Kidney (tissue), 14 donors: ENCODE measurements around the gene USP9X. TPM values are rescaled to one million over a fixed set of nuclear protein-coding genes. Genes with fewer than 3 reads are reported as not detected.

Experiments used
- DNase-seq, 5 donors: peaks; one replicate each; pipeline ENCODE4 v3.0.0-alpha.2; 2013 to 2020
- FAIRE-seq: peaks from 2 replicates; lab custom pipeline; 2012; peaks lifted over from hg19 to GRCh38; lab: Jason Lieb, UNC
- H3K27ac ChIP-seq, 2 donors: one replicate each; pipeline ENCODE4 v1.7.0; 2013; ENCODE audit warnings: low read depth in 2 of 2, low read length in 2 of 2, inconsistent platforms in 1 of 2
- H3K27me3 ChIP-seq: one replicate; pipeline ENCODE4 v1.7.1; 2013; ENCODE audit warnings: low read length, inconsistent platforms; ENCODE audit not compliant: control insufficient read depth, insufficient read depth
- H3K36me3 ChIP-seq, 3 donors: one replicate each; pipeline versions ENCODE4 v1.7.0 to v1.7.1; 2013; ENCODE audit warnings: low read length in 3 of 3, control low read depth in 1 of 3, inconsistent platforms in 1 of 3; ENCODE audit not compliant: insufficient read depth in 3 of 3, control insufficient read depth in 2 of 3
- H3K4me1 ChIP-seq, 3 donors: one replicate each; pipeline versions ENCODE4 v1.7.0 to v1.7.1; 2013; ENCODE audit warnings: low read length in 3 of 3, inconsistent platforms in 1 of 3, low read depth in 1 of 3; ENCODE audit not compliant: control insufficient read depth in 2 of 3, insufficient read depth in 2 of 3
- H3K4me3 ChIP-seq, 3 donors: one replicate each; pipeline versions ENCODE4 v1.7.0 to v1.8.1; 2013; ENCODE audit warnings: low read length in 3 of 3, control low read depth in 1 of 3, inconsistent platforms in 1 of 3
- H3K9ac ChIP-seq, 3 donors: one replicate each; pipeline versions ENCODE4 v1.7.0 to v1.7.1; 2013; ENCODE audit warnings: low read length in 3 of 3, control low read depth in 1 of 3, inconsistent platforms in 1 of 3
- H3K9me3 ChIP-seq, 3 donors: one replicate each; pipeline versions ENCODE4 v1.7.0 to v1.7.1; 2013; ENCODE audit warnings: low read length in 3 of 3, control low read depth in 1 of 3, inconsistent platforms in 1 of 3; ENCODE audit not compliant: control insufficient read depth in 2 of 3, insufficient read depth in 1 of 3
- intact Hi-C: fragments of 100-400 bp; cut with DNase I; formaldehyde crosslinking; loops from one replicate; pipeline ENCODE4 v1.11.1; 2022
- polyA plus RNA-seq: library from polyadenylated mRNA; stranded (reverse); fragments of 350-450 nt; fragmentation: Illumina TruSeq; extraction: RNeasy Lipid Tissue Mini Kit (QIAGEN cat#74804); gene quantifications from one replicate; pipeline ENCODE4 v1.2.3, GENCODE V29; 2014; ENCODE audit warnings: low read depth, low replicate concordance; ENCODE audit not compliant: insufficient read depth
- total RNA-seq: library from RNA; stranded (reverse); fragmentation: NEBNext Ultra II Directional; extraction: Animal tissue kit (Norgen Biotek cat#: 25700); gene quantifications from one replicate; pipeline ENCODE4 v1.2.1, GENCODE V29; 2021
- TF ChIP-seq, protein P1 (sequence below): IDR thresholded peaks from 3 replicates; pipeline ENCODE4 v1.5.1; 2012; ENCODE audit warnings: mild to moderate bottlenecking, moderate library complexity, borderline replicate concordance; ENCODE audit not compliant: insufficient read depth; ENCODE audit errors: extremely low read depth
- donor health status: control.
- donor health status: control.
- donor health status: control.
- donor health status: control.
- donor health status: control.
- donor health status: DM: yes; HTN: yes; CAD: no.
- donor health status: Normal renal cell carcinoma (clear cell type).

The USP9X gene
- total and polyA plus RNA-seq, 2 donors from 2014 or later, result 12.0 to 86.8 TPM

DNA sequence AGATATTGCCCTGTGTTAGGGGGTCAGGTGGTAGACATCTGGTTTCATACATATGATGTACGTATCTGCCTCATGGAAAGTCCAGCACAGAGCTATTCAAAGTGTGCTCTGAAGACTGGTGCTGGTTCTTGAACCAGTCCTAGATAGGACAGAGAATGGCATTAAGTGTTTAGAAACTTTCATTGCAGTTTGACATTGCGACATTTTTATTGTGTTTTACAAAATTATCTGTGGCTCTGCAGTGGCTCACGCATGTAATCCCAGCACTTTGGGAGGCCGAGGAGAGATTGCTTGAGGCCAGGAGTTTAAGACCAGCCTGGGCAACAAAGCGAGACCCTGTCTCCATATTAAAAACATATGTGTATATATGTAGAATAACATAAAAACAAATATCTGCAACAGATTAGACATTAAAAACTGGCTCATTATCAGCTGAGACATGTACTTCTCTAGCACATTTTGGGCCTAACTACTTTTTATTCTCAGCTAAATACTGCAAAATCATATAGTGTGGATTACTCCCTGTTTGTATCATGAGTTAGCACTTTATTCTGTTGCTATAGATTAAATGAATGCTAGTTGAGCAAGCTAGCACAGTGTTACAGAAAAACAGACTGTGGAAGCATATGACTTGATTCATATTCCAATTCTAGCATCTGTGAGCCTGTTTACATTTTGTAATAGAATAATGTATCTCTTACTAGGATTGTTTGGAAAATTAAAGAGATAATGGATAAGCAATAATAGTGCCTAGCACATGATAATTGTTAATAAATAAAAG lies 57.1 kb downstream of the USP9X start:
- Histone ChIP-seq H3K9me3 (no peaks in the 10 kb centered on the region), H3K27ac (no peak overlapping the region), H3K4me1 (no peaks in the 10 kb centered on the region), H3K4me3 (no peak overlapping the region), H3K9ac (no peak overlapping the region), H3K36me3 (peaks cover 0 to 15% (median 4%) of the 10 kb centered on the region in 3 donors), H3K27me3 (peaks cover 3% of the 10 kb centered on the region)
- intact Hi-C loops, result no loop called here
- TF ChIP-seq, protein P1, sequence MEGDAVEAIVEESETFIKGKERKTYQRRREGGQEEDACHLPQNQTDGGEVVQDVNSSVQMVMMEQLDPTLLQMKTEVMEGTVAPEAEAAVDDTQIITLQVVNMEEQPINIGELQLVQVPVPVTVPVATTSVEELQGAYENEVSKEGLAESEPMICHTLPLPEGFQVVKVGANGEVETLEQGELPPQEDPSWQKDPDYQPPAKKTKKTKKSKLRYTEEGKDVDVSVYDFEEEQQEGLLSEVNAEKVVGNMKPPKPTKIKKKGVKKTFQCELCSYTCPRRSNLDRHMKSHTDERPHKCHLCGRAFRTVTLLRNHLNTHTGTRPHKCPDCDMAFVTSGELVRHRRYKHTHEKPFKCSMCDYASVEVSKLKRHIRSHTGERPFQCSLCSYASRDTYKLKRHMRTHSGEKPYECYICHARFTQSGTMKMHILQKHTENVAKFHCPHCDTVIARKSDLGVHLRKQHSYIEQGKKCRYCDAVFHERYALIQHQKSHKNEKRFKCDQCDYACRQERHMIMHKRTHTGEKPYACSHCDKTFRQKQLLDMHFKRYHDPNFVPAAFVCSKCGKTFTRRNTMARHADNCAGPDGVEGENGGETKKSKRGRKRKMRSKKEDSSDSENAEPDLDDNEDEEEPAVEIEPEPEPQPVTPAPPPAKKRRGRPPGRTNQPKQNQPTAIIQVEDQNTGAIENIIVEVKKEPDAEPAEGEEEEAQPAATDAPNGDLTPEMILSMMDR, result no peak
- DNase-seq, result no peak
- FAIRE-seq, result no peak

DNA sequence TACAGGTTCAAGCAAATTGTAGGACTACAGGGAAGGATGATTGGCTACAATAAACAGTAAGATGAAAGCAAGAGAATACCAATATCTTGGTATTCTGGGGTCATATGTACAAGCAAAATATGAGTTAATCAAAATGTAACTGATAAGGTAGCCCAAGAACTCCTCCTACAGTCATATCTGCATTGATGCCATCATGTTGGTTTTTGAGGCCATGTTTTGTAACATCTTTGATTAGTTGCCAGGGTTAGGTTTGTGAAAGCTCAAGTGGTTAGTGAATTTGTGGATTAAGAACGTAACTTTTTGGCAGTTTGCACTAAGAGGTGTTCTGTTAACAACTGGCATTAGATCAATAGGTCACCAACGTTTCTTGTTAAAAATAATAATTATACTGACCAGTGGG lies 59.6 kb downstream of the USP9X start:
- FAIRE-seq, result no peak
- no peak overlapping the region for H3K27ac ChIP-seq
- H3K36me3 ChIP-seq, result peaks cover 6 to 16% (median 10%) of the 10 kb centered on the region in 3 donors
- H3K27me3 ChIP-seq, result peaks cover 3% of the 10 kb centered on the region
- DNase-seq, result no peak
- TF ChIP-seq, protein P1, result no peak
- H3K4me3 ChIP-seq, result no peak overlapping the region
- no peaks in the 10 kb centered on the region for H3K9me3 ChIP-seq
- no peak overlapping the region for H3K9ac ChIP-seq
- no peaks in the 10 kb centered on the region for H3K4me1 ChIP-seq
- intact Hi-C loops, result no loop called here

DNA sequence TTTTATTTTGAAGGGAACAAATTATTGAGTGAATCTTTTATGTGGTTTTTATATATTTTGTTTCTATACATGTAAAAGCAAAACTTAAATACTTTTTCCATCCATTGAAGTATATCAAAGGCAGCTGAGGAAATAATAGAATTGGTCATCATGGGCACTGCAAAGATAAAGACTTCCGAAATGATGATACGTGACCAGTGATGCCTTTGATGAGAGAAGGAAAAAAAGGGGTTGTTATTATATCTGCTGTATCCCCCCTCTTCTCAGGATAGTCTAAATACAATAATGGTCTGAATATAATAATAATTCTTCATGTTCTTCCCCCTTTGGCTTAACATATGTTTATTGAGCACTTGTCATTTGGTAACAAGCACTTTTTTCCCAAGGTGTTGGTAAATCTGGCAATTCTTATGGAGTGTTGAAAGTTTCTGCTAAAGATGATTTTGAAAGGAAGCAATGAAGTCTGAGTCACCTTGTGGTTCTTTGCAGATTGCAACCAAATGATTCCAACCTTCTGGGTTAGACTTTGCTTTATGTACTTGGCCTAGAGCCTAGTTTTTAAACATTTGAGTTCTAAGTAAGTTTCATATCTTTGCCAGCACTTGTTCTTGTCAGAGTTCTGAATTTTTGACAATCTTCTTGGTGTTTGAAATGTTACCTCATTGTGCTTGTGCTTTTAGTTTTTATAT lies 60.8 kb downstream of the USP9X start:
- peak in 1 of 5 donors; percentile 3 for DNase-seq
- intact Hi-C loops, result no loop called here
- Histone ChIP-seq H3K36me3 (peaks cover 6 to 16% (median 10%) of the 10 kb centered on the region in 3 donors), H3K9me3 (no peaks in the 10 kb centered on the region), H3K4me3 (no peak overlapping the region), H3K4me1 (no peaks in the 10 kb centered on the region), H3K27ac (no peak overlapping the region), H3K27me3 (peaks cover 3% of the 10 kb centered on the region), H3K9ac (no peak overlapping the region)
- TF ChIP-seq, protein P1, result no peak
- no peak for FAIRE-seq
